Kidney tubule cell (primary cell): ENCODE results near the gene MANF.
A peak's percentile ranks its signal among the peaks of the same experiment; 100 is the strongest.
"Not testable (repeated sequence)": the region's sequence is repeated elsewhere in the genome, so short reads cannot be mapped to it uniquely, and the experiment has no call there.

Source experiments
- DNase-seq: peaks from one replicate; pipeline ENCODE4 v3.0.0-alpha.2; 2018; ENCODE audit warnings: low spot score

MANF gene

GRCh38 chr3:51373658-51374421, 11.3 kb upstream of the MANF start:
- DNase-seq: no peak

- DNase-seq: no peak
These were observed 10.6 kb upstream of the MANF start for GRCh38 chr3:51374456-51374855.

- no peak for DNase-seq
These were observed 10.0 kb upstream of the MANF start for GRCh38 chr3:51375136-51375535.

GRCh38 chr3:51375571-51375970, 9.5 kb upstream of the MANF start:
- DNase-seq: no peak

GRCh38 chr3:51378065-51378464, 7.0 kb upstream of the MANF start:
- no peak for DNase-seq

GRCh38 chr3:51378726-51379125, 6.4 kb upstream of the MANF start:
- no peak for DNase-seq

GRCh38 chr3:51379301-51379700, 5.8 kb upstream of the MANF start:
- no peak for DNase-seq

- no peak for DNase-seq
These were observed 5.2 kb upstream of the MANF start for GRCh38 chr3:51379746-51380455.

- no peak for DNase-seq
These were observed 4.3 kb upstream of the MANF start for GRCh38 chr3:51380601-51381332.

GRCh38 chr3:51381333-51381705, 3.8 kb upstream of the MANF start:
- no peak for DNase-seq

GRCh38 chr3:51382076-51382745, 2.9 kb upstream of the MANF start:
- no peak for DNase-seq

- DNase-seq: no peak
These were observed 2.0 kb upstream of the MANF start for GRCh38 chr3:51382947-51383578.

- DNase-seq: peak; percentile 39
These were observed 901 bp upstream of the MANF start for GRCh38 chr3:51384055-51384725.

GRCh38 chr3:51385621-51386091, 565 bp downstream of the MANF start:
- DNase-seq: no peak

- no peak for DNase-seq
These were observed 1.2 kb downstream of the MANF start for GRCh38 chr3:51386159-51386851.

GRCh38 chr3:51386852-51387229, 1.8 kb downstream of the MANF start:
- DNase-seq: no peak

- not testable (repeated sequence) for DNase-seq
These were observed 2.2 kb downstream of the MANF start for GRCh38 chr3:51387281-51387680.

GRCh38 chr3:51388286-51389029, 3.4 kb downstream of the MANF start:
- peak; percentile 68 for DNase-seq

- peak; percentile 54 for DNase-seq
These were observed 4.5 kb downstream of the MANF start for GRCh38 chr3:51389423-51390183.
